GM18951 (cell line): ENCODE results near the gene CCDC57.
"Not testable (repeated sequence)": the region's sequence is repeated elsewhere in the genome, so short reads cannot be mapped to it uniquely, and the experiment has no call there.

Experiments
- POLR2A ChIP-seq: IDR thresholded peaks from 4 replicates; pipeline ENCODE4 v1.6.1; 2011; ENCODE audit warnings: mild to moderate bottlenecking; ENCODE audit not compliant: insufficient read length, insufficient read depth; ENCODE audit errors: extremely low read depth
- in situ Hi-C: fragments of 300-500 bp; cut with MboI; formaldehyde crosslinking; loops from one replicate; pipeline ENCODE4 v1.12.0; 2022; ENCODE audit warnings: low sequenced_read_pairs, mixed read lengths, inconsistent platforms; ENCODE audit not compliant: unreplicated experiment

The CCDC57 gene

GRCh38 chr17:82202981-82203380 is 9.7 kb downstream of the CCDC57 start:
- TF ChIP-seq POLR2A: no peak
- in situ Hi-C loops: no loop called here

DNA sequence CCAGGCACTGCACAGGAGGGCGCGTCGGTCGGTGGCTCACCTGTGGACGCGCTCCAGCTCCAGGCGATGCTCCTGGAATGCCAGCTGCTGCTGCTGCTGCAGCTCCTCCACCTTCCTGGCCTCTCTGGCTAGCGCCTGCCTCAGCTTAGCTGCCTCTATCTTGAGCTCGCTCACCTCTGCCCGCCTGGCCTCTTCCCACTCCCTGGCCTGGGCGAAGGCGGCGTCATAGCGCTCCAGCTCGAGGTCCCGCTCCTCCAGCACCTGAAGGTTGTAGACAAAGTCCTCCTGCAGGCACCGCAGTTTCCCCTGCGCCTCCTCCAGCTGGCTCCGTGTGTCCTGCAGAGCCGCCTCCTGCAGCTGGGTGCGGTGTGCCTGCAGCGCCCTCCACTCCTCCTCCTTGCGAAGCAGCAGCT is 11.1 kb downstream of the CCDC57 start:
- in situ Hi-C loops: no loop called here
- TF ChIP-seq POLR2A: no peak

- in situ Hi-C loops: no loop called here
- TF ChIP-seq POLR2A: no peak
Measured at GRCh38 chr17:82200743-82201497, 11.7 kb downstream of the CCDC57 start.

GRCh38 chr17:82200135-82200534 is 12.5 kb downstream of the CCDC57 start:
- in situ Hi-C loops: no loop called here

DNA sequence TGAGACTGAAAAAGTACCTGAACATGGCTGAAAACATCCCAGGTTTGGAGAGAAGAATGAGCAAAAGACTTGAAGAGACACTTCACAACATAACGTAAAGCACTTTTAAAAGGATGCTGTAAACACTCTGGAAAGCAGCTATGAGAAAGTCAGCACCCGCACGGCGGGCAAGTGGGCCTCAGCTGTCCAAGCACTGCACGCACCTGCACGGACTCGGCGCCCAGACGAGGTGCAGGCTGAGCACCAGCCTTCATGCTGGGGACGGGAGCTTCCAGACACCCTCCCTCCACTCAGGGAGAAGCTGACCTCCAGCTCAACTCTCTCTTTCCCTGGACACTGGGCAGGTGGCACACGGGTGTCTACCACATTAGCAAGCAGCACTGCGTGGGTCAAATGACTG is 13.1 kb downstream of the CCDC57 start:
- in situ Hi-C loops: no loop called here

More at GRCh38 chr17:82200135-82200534, 12.5 kb downstream of the CCDC57 start:
- TF ChIP-seq POLR2A: no peak

GRCh38 chr17:82198092-82198491 is 14.6 kb downstream of the CCDC57 start:
- in situ Hi-C loops: no loop called here
- no peak for TF ChIP-seq POLR2A

More for the DNA sequence above, 13.1 kb downstream of the CCDC57 start:
- no peak for TF ChIP-seq POLR2A

- TF ChIP-seq POLR2A: no peak
- in situ Hi-C loops: no loop called here
Measured at GRCh38 chr17:82195675-82196672, 16.7 kb downstream of the CCDC57 start.

DNA sequence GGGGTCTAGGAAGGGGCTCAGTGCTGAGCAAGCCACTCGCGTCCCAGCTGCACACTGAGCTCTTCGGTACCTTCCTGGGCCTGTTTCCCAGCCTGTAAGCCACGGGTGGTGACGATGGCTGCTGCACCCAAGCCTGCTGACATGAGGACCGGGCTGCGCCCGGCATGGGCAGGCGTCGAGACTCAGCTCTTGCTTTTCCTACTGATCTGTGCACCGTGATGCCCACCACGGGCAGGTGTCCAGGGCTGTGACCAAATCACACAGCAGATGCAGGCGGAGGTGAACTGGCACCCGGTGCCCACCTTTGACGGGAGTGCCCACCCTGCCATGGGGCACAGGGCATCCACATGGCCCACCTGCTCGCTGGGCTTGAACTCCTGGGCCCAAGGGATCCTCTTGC is 17.9 kb downstream of the CCDC57 start:
- TF ChIP-seq POLR2A: no peak
- in situ Hi-C loops: no loop called here

GRCh38 chr17:82193520-82194220 is 19.0 kb downstream of the CCDC57 start:
- in situ Hi-C loops: no loop called here
- TF ChIP-seq POLR2A: no peak

- in situ Hi-C loops: not testable (repeated sequence)
Measured at GRCh38 chr17:82193050-82193449, 19.6 kb downstream of the CCDC57 start.

GRCh38 chr17:82188001-82188961 is 24.4 kb downstream of the CCDC57 start:
- TF ChIP-seq POLR2A: no peak
- in situ Hi-C loops: no loop called here

DNA sequence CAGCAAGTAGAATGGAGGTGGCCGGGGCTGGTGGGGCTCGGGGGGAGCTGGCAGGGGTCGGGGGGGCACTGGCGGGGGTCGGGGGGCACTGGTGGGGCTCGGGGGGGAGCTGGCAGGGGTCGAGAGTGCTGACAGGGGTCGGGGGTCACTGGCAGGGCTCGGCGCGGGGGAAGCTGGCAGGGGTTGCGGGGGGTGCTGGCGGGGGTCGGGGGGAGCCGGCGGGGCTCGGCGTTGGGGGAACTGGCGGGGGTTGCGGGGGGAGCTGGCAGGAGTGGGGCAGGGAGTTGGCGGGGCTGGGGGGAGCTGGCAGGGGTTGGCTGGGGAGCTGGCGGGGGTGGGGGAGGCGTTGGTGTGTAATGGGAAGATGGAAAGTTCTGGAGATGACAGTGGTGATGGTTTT is 25.1 kb downstream of the CCDC57 start:
- in situ Hi-C loops: no loop called here
- no peak for TF ChIP-seq POLR2A
